ENCODE results near the gene CDAN1.

Gene CDAN1

DNA sequence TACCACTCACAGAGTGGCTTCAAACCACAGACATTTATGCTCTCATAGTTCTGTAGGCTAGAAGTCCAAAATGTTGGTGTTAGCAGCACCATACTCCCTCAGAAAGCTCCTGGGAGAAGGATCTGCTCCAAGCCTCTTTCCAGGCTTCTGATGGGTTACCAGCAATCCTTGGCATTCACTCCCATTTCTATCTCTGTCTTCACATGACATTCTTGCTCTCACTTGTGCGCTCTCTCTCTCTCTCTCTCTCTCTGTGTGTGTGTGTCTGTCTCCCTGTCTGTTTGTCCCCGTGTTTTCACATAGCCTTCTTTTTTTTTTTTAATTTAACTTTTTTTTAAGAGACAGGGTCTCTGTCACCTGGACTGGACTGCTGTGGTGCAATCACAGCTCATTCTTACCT, 26.3 kb downstream of the CDAN1 start:
- no peak overlapping the region for H3K9ac ChIP-seq (ENCODE audit: low read depth, low read length, poor library complexity, severe bottlenecking)
- no peaks in the 10 kb centered on the region for H3K9me3 ChIP-seq (ENCODE audit: insufficient read depth, low read depth, low read length)
- peaks cover 2% of the 10 kb centered on the region for H4K20me1 ChIP-seq (ENCODE audit: insufficient read depth, low read length, poor library complexity, severe bottlenecking)
- H3K27me3 ChIP-seq (ENCODE audit: insufficient read depth, low read length, poor library complexity, severe bottlenecking), result no peaks in the 10 kb centered on the region
- no peaks in the 10 kb centered on the region for H3K4me1 ChIP-seq (ENCODE audit: insufficient read depth, low read length, poor library complexity, severe bottlenecking)
- peaks cover 18% of the 10 kb centered on the region; the same call in 1 of the 2 replicates for H3K36me3 ChIP-seq (ENCODE audit: insufficient read depth, low read length)
- no peak overlapping the region for H3K4me2 ChIP-seq (ENCODE audit: low read depth, low read length, poor library complexity, severe bottlenecking)
- no peak for TF ChIP-seq EZH2phosphoT487 (IDR thresholded peaks at IDR 0.05; ENCODE audit: borderline replicate concordance)
- TF ChIP-seq, protein P1, sequence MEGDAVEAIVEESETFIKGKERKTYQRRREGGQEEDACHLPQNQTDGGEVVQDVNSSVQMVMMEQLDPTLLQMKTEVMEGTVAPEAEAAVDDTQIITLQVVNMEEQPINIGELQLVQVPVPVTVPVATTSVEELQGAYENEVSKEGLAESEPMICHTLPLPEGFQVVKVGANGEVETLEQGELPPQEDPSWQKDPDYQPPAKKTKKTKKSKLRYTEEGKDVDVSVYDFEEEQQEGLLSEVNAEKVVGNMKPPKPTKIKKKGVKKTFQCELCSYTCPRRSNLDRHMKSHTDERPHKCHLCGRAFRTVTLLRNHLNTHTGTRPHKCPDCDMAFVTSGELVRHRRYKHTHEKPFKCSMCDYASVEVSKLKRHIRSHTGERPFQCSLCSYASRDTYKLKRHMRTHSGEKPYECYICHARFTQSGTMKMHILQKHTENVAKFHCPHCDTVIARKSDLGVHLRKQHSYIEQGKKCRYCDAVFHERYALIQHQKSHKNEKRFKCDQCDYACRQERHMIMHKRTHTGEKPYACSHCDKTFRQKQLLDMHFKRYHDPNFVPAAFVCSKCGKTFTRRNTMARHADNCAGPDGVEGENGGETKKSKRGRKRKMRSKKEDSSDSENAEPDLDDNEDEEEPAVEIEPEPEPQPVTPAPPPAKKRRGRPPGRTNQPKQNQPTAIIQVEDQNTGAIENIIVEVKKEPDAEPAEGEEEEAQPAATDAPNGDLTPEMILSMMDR (conservative IDR thresholded peaks at IDR 0.05; ENCODE audit: low read length), result no peak
- peaks cover 4% of the 10 kb centered on the region; the same call in 1 of the 2 replicates for H3K79me2 ChIP-seq (ENCODE audit: insufficient read depth, low read length)
- no peaks in the 10 kb centered on the region for H3K9me2 ChIP-seq (replicated peaks; ENCODE audit: low read depth, low read length)
- H3F3A ChIP-seq (ENCODE audit: low read depth), result no peaks in the 10 kb centered on the region; the same call in 1 of the 2 replicates
- no peak overlapping the region for H2AFZ ChIP-seq (ENCODE audit: low read length)
- H3K4me3 ChIP-seq (ENCODE audit: low read length, poor library complexity, severe bottlenecking), result no peak overlapping the region

DNA sequence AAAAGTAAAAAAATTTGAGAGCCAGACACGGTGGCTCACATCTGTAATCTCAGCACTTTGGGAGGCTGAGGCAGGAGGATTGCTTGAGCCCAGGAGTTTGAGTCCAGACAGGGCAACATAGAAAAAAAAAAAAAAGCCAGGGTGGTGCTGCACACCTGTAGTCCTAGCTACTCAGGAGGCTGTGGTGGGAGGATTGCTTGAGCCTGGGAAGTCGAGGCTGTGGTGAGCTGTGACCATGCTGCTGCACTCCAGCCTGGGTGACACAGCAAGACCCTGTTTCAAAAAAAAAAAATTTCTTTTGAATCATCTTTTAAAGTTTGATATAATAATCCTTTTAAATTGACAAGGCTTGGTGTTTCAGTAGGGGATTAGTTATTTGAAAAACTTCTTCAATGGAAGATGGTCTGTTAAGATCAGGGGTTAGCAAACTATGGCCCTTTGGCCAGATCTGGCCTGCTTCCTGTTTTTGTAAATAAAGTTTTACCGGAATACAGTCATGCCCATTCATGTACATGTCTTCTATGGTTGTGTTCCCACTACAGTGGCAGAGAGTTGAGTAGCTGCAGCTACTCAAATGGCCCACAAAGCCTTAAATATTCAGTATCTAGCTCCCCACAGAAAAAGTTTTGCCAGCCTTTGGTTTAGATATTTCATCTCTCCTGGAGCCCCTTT, 28.9 kb downstream of the CDAN1 start:
- Histone ChIP-seq H3K9me2 (replicated peaks; ENCODE audit: low read depth, low read length) (no peaks in the 10 kb centered on the region), H3K9me3 (ENCODE audit: insufficient read depth, low read depth, low read length) (no peaks in the 10 kb centered on the region), H4K20me1 (ENCODE audit: insufficient read depth, low read length, poor library complexity, severe bottlenecking) (peaks cover 2% of the 10 kb centered on the region), H3K4me3 (ENCODE audit: low read length, poor library complexity, severe bottlenecking) (no peak overlapping the region), H3K4me1 (ENCODE audit: insufficient read depth, low read length, poor library complexity, severe bottlenecking) (no peaks in the 10 kb centered on the region), H3K9ac (ENCODE audit: low read depth, low read length, poor library complexity, severe bottlenecking) (no peak overlapping the region), H3K79me2 (ENCODE audit: insufficient read depth, low read length) (no peaks in the 10 kb centered on the region; the same call in 1 of the 2 replicates), H2AFZ (ENCODE audit: low read length) (no peak overlapping the region), H3K36me3 (ENCODE audit: insufficient read depth, low read length) (peaks cover 21% of the 10 kb centered on the region; the same call in 1 of the 2 replicates), H3K27me3 (ENCODE audit: insufficient read depth, low read length, poor library complexity, severe bottlenecking) (no peaks in the 10 kb centered on the region), H3F3A (ENCODE audit: low read depth) (no peaks in the 10 kb centered on the region; the same call in 1 of the 2 replicates), H3K4me2 (ENCODE audit: low read depth, low read length, poor library complexity, severe bottlenecking) (no peak overlapping the region)
- TF ChIP-seq EZH2phosphoT487 (IDR thresholded peaks at IDR 0.05; ENCODE audit: borderline replicate concordance), result no peak
- TF ChIP-seq, protein P1 (conservative IDR thresholded peaks at IDR 0.05; ENCODE audit: low read length), result no peak

DNA sequence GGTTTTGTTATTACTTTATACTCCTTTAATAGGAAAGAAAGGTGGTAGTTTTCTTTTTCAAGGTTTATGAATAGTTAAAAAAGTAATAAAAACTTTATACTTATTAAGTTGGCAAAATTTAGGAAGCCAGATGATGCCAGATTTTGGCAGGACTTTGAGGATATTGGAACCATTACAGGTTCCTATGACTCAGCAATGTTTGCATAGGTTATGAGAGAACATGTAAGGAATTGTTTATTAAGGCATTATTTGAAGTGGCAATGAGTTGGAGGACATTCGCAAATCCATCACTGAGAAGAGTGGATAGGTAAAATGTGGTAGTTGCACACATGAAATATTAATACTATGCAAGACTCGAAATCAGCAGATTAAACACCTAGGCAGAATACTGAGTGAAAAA, 29.9 kb downstream of the CDAN1 start:
- Histone ChIP-seq H3K4me1 (ENCODE audit: insufficient read depth, low read length, poor library complexity, severe bottlenecking) (no peaks in the 10 kb centered on the region), H4K20me1 (ENCODE audit: insufficient read depth, low read length, poor library complexity, severe bottlenecking) (peaks cover 2% of the 10 kb centered on the region), H3K9me3 (ENCODE audit: insufficient read depth, low read depth, low read length) (no peaks in the 10 kb centered on the region), H3K9me2 (replicated peaks; ENCODE audit: low read depth, low read length) (no peaks in the 10 kb centered on the region), H3F3A (ENCODE audit: low read depth) (no peaks in the 10 kb centered on the region; the same call in 1 of the 2 replicates), H3K79me2 (ENCODE audit: insufficient read depth, low read length) (no peaks in the 10 kb centered on the region; the same call in 1 of the 2 replicates), H3K9ac (ENCODE audit: low read depth, low read length, poor library complexity, severe bottlenecking) (no peak overlapping the region), H2AFZ (ENCODE audit: low read length) (no peak overlapping the region), H3K4me3 (ENCODE audit: low read length, poor library complexity, severe bottlenecking) (no peak overlapping the region), H3K27me3 (ENCODE audit: insufficient read depth, low read length, poor library complexity, severe bottlenecking) (no peaks in the 10 kb centered on the region), H3K36me3 (ENCODE audit: insufficient read depth, low read length) (peaks cover 21% of the 10 kb centered on the region; the same call in 1 of the 2 replicates), H3K4me2 (ENCODE audit: low read depth, low read length, poor library complexity, severe bottlenecking) (no peak overlapping the region)
- TF ChIP-seq, protein P1 (conservative IDR thresholded peaks at IDR 0.05; ENCODE audit: low read length), result no peak
- no peak for TF ChIP-seq EZH2phosphoT487 (IDR thresholded peaks at IDR 0.05; ENCODE audit: borderline replicate concordance)
